ENCODE results near the gene SAFB. TPM values are rescaled to one million over a fixed set of nuclear protein-coding genes. Genes with fewer than 3 reads are reported as not detected.
"Not testable (repeated sequence)": the region's sequence is repeated elsewhere in the genome, so short reads cannot be mapped to it uniquely, and the experiment has no call there.

The SAFB gene
- total and polyA plus RNA-seq, 2 of the 4 experiments (the other 2 are of a cell fraction) = 18.5 to 41.2 TPM

- H3K9ac ChIP-seq (ENCODE audit: low read depth, low read length); H2AFZ ChIP-seq (replicated peaks; ENCODE audit: low read length, poor library complexity); ATAC-seq (ENCODE audit: low read depth); H3K27me3 ChIP-seq (ENCODE audit: control insufficient read depth, insufficient read depth, low read length); H4K91ac ChIP-seq (ENCODE audit: insufficient read depth, low read depth, low read length); H4K5ac ChIP-seq (ENCODE audit: low read depth, low read length); H3K9me1 ChIP-seq (ENCODE audit: insufficient read depth, low read length); H2BK15ac ChIP-seq (ENCODE audit: low read depth, low read length); dilution Hi-C loops (cut with HindIII; ENCODE audit: low sequenced_read_pairs, unreplicated experiment); H2BK120ac ChIP-seq (ENCODE audit: low read depth, low read length); H3K23ac ChIP-seq (ENCODE audit: low read depth, low read length); in situ Hi-C loops (cut with MboI; ENCODE audit: low sequenced_read_pairs); H4K8ac ChIP-seq (ENCODE audit: low read depth in 2 of 2, low read length in 2 of 2); H2AK5ac ChIP-seq (ENCODE audit: low read depth, low read length); H3K4me1 ChIP-seq (ENCODE audit: control insufficient read depth, insufficient read depth, low read length); H3K27ac ChIP-seq (ENCODE audit: insufficient read depth, low read length); H3K56ac ChIP-seq (ENCODE audit: extremely low read depth, insufficient read depth, low read length); H3K4ac ChIP-seq (ENCODE audit: low read depth, low read length); H3K4me2 ChIP-seq (ENCODE audit: low read depth, low read length); H2AK9ac ChIP-seq (replicated peaks; ENCODE audit: low read depth, low read length, poor library complexity); intact Hi-C loops (cut with micrococcal nuclease); DNase-seq; BruUV-seq (replicated peaks); POLR2A ChIA-PET (ENCODE audit: unreplicated experiment); H3K9me3 ChIP-seq (ENCODE audit: control insufficient read depth, insufficient read depth, low read length); H3K4me3 ChIP-seq (ENCODE audit: insufficient read depth, low read depth, low read length); H3K14ac ChIP-seq (replicated peaks; ENCODE audit: low read depth, low read length); H2BK20ac ChIP-seq (ENCODE audit: low read depth, low read length); CTCF ChIA-PET; H2BK5ac ChIP-seq (ENCODE audit: low read depth, low read length, poor library complexity, severe bottlenecking); H3K18ac ChIP-seq (ENCODE audit: low read depth, low read length): not testable (repeated sequence)
- no CpG with 5 or more reads among the region's 13 CpGs for WGBS, 2 experiments (ENCODE audit: extremely low coverage in 2 of 2, insufficient read length in 1 of 2)
- Histone ChIP-seq H4K20me1 (ENCODE audit: insufficient read depth, low read length) (peaks cover 33% of the 10 kb centered on the region), H3K36me3 (ENCODE audit: control insufficient read depth, insufficient read depth, low read length) (peaks cover 22% of the 10 kb centered on the region), H3K79me1 (ENCODE audit: low read depth in 1 of 2, low read length in 2 of 2) (peaks cover 0 to 26% of the 10 kb centered on the region in 2 experiments; a peak in 1 of 4 replicates)
Measured at GRCh38 chr19:5688262-5688881, 65.5 kb downstream of the SAFB start.
